Memory B cell (primary cell): ENCODE measurements around the gene ZNF366.

Source experiments
- ATAC-seq: fragments of 150-1000 bp; cut with Tn5 transposase; 2 replicates; pipeline ENCODE4 v1.10.0; 2021; ENCODE audit warnings: low read depth, mild to moderate bottlenecking, moderate library complexity
- DNase-seq, 2 donors: peaks; one replicate each; pipeline ENCODE4 v3.0.0; 2022; ENCODE audit warnings: low spot score in 2 of 2
- H3K27ac Mint-ChIP-seq: one replicate; pipeline ENCODE4 v1.8.0; 2022; ENCODE audit warnings: mild to moderate bottlenecking, moderate library complexity, mixed read lengths
- H3K27me3 Mint-ChIP-seq: one replicate; pipeline ENCODE4 v1.8.0; 2022; ENCODE audit warnings: mixed read lengths
- H3K36me3 Mint-ChIP-seq: one replicate; pipeline ENCODE4 v1.8.0; 2022; ENCODE audit warnings: mild to moderate bottlenecking, mixed read lengths
- H3K4me1 Mint-ChIP-seq: one replicate; pipeline ENCODE4 v1.8.0; 2022; ENCODE audit warnings: mixed read lengths
- H3K4me3 Mint-ChIP-seq: one replicate; pipeline ENCODE4 v1.8.0; 2022; ENCODE audit warnings: mild to moderate bottlenecking, moderate library complexity, mixed read lengths
- H3K9me3 Mint-ChIP-seq: one replicate; pipeline ENCODE4 v1.8.0; 2022; ENCODE audit warnings: mixed read lengths

ZNF366 gene

GRCh38 chr5:72507231-72507906 lies at the start of gene ZNF366:
TSS of gene ZNF366 (minus strand) at chr5:72507410. CDS start at chr5:72461496, 45,914 bp downstream.
- Mint-ChIP-seq H3K9me3 (no peaks in the 10 kb centered on the region), H3K27me3 (peaks cover 4% of the 10 kb centered on the region), H3K4me3 (no peak within 1 kb of the TSS), H3K36me3 (no peaks in the 10 kb centered on the region), H3K4me1 (peaks cover 17% of the 10 kb centered on the region), H3K27ac (peak within 1 kb of the TSS; percentile 21)
- DNase-seq = no peak
- ATAC-seq = no peak

GRCh38 chr5:72556351-72557166 lies 49.3 kb upstream of the ZNF366 start:
- Mint-ChIP-seq H3K27me3 (peaks cover 11% of the 10 kb centered on the region), H3K36me3 (no peaks in the 10 kb centered on the region), H3K4me1 (peaks cover 13% of the 10 kb centered on the region), H3K4me3 (peak overlapping the region; percentile 87), H3K27ac (peak overlapping the region; percentile 69), H3K9me3 (no peaks in the 10 kb centered on the region)
- ATAC-seq = peak; percentile 83
- DNase-seq = peak; percentile 18 to 22

- Mint-ChIP-seq H3K4me3 (peak overlapping the region; percentile 87), H3K27ac (no peak overlapping the region), H3K4me1 (peaks cover 13% of the 10 kb centered on the region), H3K36me3 (no peaks in the 10 kb centered on the region), H3K9me3 (no peaks in the 10 kb centered on the region), H3K27me3 (peaks cover 11% of the 10 kb centered on the region)
- ATAC-seq (no peak), DNase-seq (no peak)
Measured at GRCh38 chr5:72555871-72556270, 48.7 kb upstream of the ZNF366 start.

GRCh38 chr5:72554897-72555296 lies 47.7 kb upstream of the ZNF366 start:
- ATAC-seq = no peak

GRCh38 chr5:72552041-72552557 lies 44.9 kb upstream of the ZNF366 start:
- no peak for ATAC-seq
- Mint-ChIP-seq H3K4me3 (no peak overlapping the region), H3K4me1 (peaks cover 11% of the 10 kb centered on the region), H3K36me3 (no peaks in the 10 kb centered on the region), H3K27me3 (peaks cover 13% of the 10 kb centered on the region), H3K27ac (no peak overlapping the region), H3K9me3 (peaks cover 5% of the 10 kb centered on the region)
- no peak for DNase-seq

More at GRCh38 chr5:72554897-72555296, 47.7 kb upstream of the ZNF366 start:
- H3K27me3 Mint-ChIP-seq = peaks cover 11% of the 10 kb centered on the region
- DNase-seq = no peak
- no peak overlapping the region for H3K27ac Mint-ChIP-seq
- H3K4me3 Mint-ChIP-seq = no peak overlapping the region
- peaks cover 13% of the 10 kb centered on the region for H3K4me1 Mint-ChIP-seq
- H3K36me3 Mint-ChIP-seq = no peaks in the 10 kb centered on the region
- H3K9me3 Mint-ChIP-seq = no peaks in the 10 kb centered on the region

- no peak for ATAC-seq
- Mint-ChIP-seq H3K36me3 (peaks cover 4% of the 10 kb centered on the region), H3K27ac (no peak overlapping the region), H3K9me3 (peaks cover 11% of the 10 kb centered on the region), H3K4me3 (no peak overlapping the region), H3K4me1 (peaks cover 3% of the 10 kb centered on the region), H3K27me3 (peaks cover 13% of the 10 kb centered on the region)
- DNase-seq = no peak
Measured at GRCh38 chr5:72550595-72550994, 43.4 kb upstream of the ZNF366 start.

GRCh38 chr5:72543811-72544210 lies 36.6 kb upstream of the ZNF366 start:
- DNase-seq = no peak

GRCh38 chr5:72543365-72543764 lies 36.2 kb upstream of the ZNF366 start:
- Mint-ChIP-seq H3K27ac (no peak overlapping the region), H3K9me3 (peaks cover 15% of the 10 kb centered on the region), H3K27me3 (peaks cover 4% of the 10 kb centered on the region), H3K4me1 (no peaks in the 10 kb centered on the region), H3K4me3 (no peak overlapping the region), H3K36me3 (peaks cover 4% of the 10 kb centered on the region)
- ATAC-seq = no peak
- DNase-seq = no peak

More at GRCh38 chr5:72543811-72544210, 36.6 kb upstream of the ZNF366 start:
- Mint-ChIP-seq H3K4me1 (no peaks in the 10 kb centered on the region), H3K9me3 (peaks cover 16% of the 10 kb centered on the region), H3K27ac (no peak overlapping the region), H3K4me3 (no peak overlapping the region), H3K27me3 (peaks cover 4% of the 10 kb centered on the region), H3K36me3 (peaks cover 4% of the 10 kb centered on the region)
- no peak for ATAC-seq

- H3K9me3 Mint-ChIP-seq = peaks cover 12% of the 10 kb centered on the region
- DNase-seq (no peak), ATAC-seq (no peak)
- no peaks in the 10 kb centered on the region for H3K4me1 Mint-ChIP-seq
- peaks cover 4% of the 10 kb centered on the region for H3K36me3 Mint-ChIP-seq
- H3K4me3 Mint-ChIP-seq = no peak overlapping the region
- peaks cover 3% of the 10 kb centered on the region for H3K27me3 Mint-ChIP-seq
- H3K27ac Mint-ChIP-seq = no peak overlapping the region
Measured at GRCh38 chr5:72542695-72543094, 35.5 kb upstream of the ZNF366 start.

- H3K27ac Mint-ChIP-seq = no peak overlapping the region
- H3K4me1 Mint-ChIP-seq = no peaks in the 10 kb centered on the region
- ATAC-seq (no peak), DNase-seq (no peak)
- peaks cover 10% of the 10 kb centered on the region for H3K9me3 Mint-ChIP-seq
- peaks cover 4% of the 10 kb centered on the region for H3K36me3 Mint-ChIP-seq
- H3K27me3 Mint-ChIP-seq = peaks cover 3% of the 10 kb centered on the region
- no peak overlapping the region for H3K4me3 Mint-ChIP-seq
Measured at GRCh38 chr5:72541501-72542225, 34.5 kb upstream of the ZNF366 start.

- no peaks in the 10 kb centered on the region for H3K4me1 Mint-ChIP-seq
- H3K9me3 Mint-ChIP-seq = peaks cover 6% of the 10 kb centered on the region
- H3K4me3 Mint-ChIP-seq = no peak overlapping the region
- ATAC-seq = no peak
- no peaks in the 10 kb centered on the region for H3K36me3 Mint-ChIP-seq
- no peak for DNase-seq
- peaks cover 3% of the 10 kb centered on the region for H3K27me3 Mint-ChIP-seq
- H3K27ac Mint-ChIP-seq = no peak overlapping the region
Measured at GRCh38 chr5:72540759-72541438, 33.7 kb upstream of the ZNF366 start.

- Mint-ChIP-seq H3K27ac (no peak overlapping the region), H3K27me3 (peaks cover 3% of the 10 kb centered on the region), H3K36me3 (no peaks in the 10 kb centered on the region), H3K4me1 (no peaks in the 10 kb centered on the region), H3K4me3 (no peak overlapping the region), H3K9me3 (peaks cover 3% of the 10 kb centered on the region)
- DNase-seq (no peak), ATAC-seq (no peak)
Measured at GRCh38 chr5:72539726-72540125, 32.5 kb upstream of the ZNF366 start.

- no peak overlapping the region for H3K4me3 Mint-ChIP-seq
- ATAC-seq (no peak), DNase-seq (no peak)
- no peaks in the 10 kb centered on the region for H3K4me1 Mint-ChIP-seq
- H3K27me3 Mint-ChIP-seq = peaks cover 5% of the 10 kb centered on the region
- H3K9me3 Mint-ChIP-seq = peaks cover 1% of the 10 kb centered on the region
- no peak overlapping the region for H3K27ac Mint-ChIP-seq
- no peaks in the 10 kb centered on the region for H3K36me3 Mint-ChIP-seq
Measured at GRCh38 chr5:72539038-72539437, 31.8 kb upstream of the ZNF366 start.
